ENCODE measurements around the gene DGKD. TPM values are rescaled to one million over a fixed set of nuclear protein-coding genes. Genes with fewer than 3 reads are reported as not detected.

Gene DGKD
- total RNA-seq, 1 donor, result 16.0 TPM

- no peak for TF ChIP-seq CTCF (IDR thresholded peaks at IDR 0.05; ENCODE audit: insufficient read depth, low read depth, low read length)
These were observed 48.5 kb downstream of the DGKD start for GRCh38 chr2:233402789-233403188.

GRCh38 chr2:233404222-233404621, 49.9 kb downstream of the DGKD start:
- peak; percentile 88 for TF ChIP-seq CTCF (IDR thresholded peaks at IDR 0.05; ENCODE audit: insufficient read depth, low read depth, low read length)
- H3K4me3 ChIP-seq (ENCODE audit: low read depth, low read length), result no peak overlapping the region
- peak; percentile 66 for DNase-seq (ENCODE audit: low read depth)

More at GRCh38 chr2:233402789-233403188, 48.5 kb downstream of the DGKD start:
- no peak for DNase-seq (ENCODE audit: low read depth)
- H3K4me3 ChIP-seq (ENCODE audit: low read depth, low read length), result no peak overlapping the region

- no peak overlapping the region for H3K4me3 ChIP-seq (ENCODE audit: low read depth, low read length)
- TF ChIP-seq CTCF (IDR thresholded peaks at IDR 0.05; ENCODE audit: insufficient read depth, low read depth, low read length), result no peak
- DNase-seq (ENCODE audit: low read depth), result no peak
These were observed 52.6 kb downstream of the DGKD start for GRCh38 chr2:233406865-233407264.

- peak; percentile 62 for DNase-seq (ENCODE audit: low read depth)
- TF ChIP-seq CTCF (IDR thresholded peaks at IDR 0.05; ENCODE audit: insufficient read depth, low read depth, low read length), result no peak
- H3K4me3 ChIP-seq (ENCODE audit: low read depth, low read length), result no peak overlapping the region
These were observed 53.5 kb downstream of the DGKD start for GRCh38 chr2:233407771-233408181.

- no peak overlapping the region for H3K4me3 ChIP-seq (ENCODE audit: low read depth, low read length)
These were observed 54.3 kb downstream of the DGKD start for GRCh38 chr2:233408366-233409285.

GRCh38 chr2:233409286-233409991, 55.1 kb downstream of the DGKD start:
- no peak overlapping the region for H3K4me3 ChIP-seq (ENCODE audit: low read depth, low read length)
- DNase-seq (ENCODE audit: low read depth), result peak; percentile 39
- no peak for TF ChIP-seq CTCF (IDR thresholded peaks at IDR 0.05; ENCODE audit: insufficient read depth, low read depth, low read length)

More at GRCh38 chr2:233408366-233409285, 54.3 kb downstream of the DGKD start:
- TF ChIP-seq CTCF (IDR thresholded peaks at IDR 0.05; ENCODE audit: insufficient read depth, low read depth, low read length), result no peak
- no peak for DNase-seq (ENCODE audit: low read depth)
